ENCODE measurements around the gene GPRC5B.

DNA sequence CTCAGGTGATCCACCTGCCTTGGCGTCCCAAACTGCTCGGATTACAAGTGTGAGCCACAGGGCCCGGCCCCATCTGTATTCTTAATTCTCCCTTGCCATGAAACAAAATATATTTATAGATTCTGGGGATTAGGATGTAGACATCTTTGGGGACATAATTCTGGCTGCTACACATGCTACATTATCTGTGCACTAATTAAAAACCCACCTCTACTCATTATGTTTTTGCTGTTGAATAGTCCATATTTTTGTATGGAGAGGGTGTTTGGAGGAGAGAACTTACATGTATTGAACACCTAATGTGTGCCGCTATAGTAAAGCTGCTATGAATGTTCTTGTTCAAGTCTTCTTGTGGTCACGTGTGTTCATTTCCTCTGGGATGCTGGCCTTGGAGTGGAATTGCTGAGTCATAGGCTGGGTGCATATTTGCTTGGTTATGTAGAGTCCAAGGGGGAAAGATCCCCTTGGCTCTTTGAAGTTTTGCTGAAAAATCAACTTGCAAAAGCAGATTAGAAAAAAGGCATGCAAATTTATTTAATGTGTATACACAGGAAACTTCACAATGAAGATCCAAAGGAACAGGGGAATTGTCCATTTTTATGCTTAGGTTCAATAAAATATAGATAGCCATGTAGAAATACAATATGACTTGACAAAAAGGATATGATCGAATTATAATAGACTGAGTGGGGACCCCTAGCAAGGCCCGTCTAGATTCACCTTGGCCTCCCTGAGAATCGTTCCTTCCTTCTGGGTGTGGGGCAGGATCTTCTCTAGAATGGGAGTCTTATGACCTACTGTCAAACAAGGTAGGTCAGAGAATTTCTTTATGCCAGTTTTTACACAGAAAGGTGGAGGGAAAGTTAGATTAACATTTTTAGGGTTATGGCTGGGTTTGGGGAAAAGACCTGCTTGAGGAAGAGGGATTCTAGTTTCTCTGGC is 42.1 kb upstream of the GPRC5B start:
- TF ChIP-seq EZH2 (IDR thresholded peaks at IDR 0.05; ENCODE audit: insufficient read depth, poor library complexity, severe bottlenecking) (no peak), EZH2phosphoT487 (IDR thresholded peaks at IDR 0.05; ENCODE audit: insufficient read depth, low read depth) (no peak)
